GM18519 (cell line): Measurements from ENCODE around the gene ELP1.

ENCODE experiments used
- ATAC-seq: cut with Tn5 transposase; IDR thresholded peaks from one replicate; pipeline ENCODE4 v1.9.1; 2021; ENCODE audit warnings: mild to moderate bottlenecking, moderate library complexity; ENCODE audit not compliant: unreplicated experiment, low FRiP score

Gene ELP1

DNA sequence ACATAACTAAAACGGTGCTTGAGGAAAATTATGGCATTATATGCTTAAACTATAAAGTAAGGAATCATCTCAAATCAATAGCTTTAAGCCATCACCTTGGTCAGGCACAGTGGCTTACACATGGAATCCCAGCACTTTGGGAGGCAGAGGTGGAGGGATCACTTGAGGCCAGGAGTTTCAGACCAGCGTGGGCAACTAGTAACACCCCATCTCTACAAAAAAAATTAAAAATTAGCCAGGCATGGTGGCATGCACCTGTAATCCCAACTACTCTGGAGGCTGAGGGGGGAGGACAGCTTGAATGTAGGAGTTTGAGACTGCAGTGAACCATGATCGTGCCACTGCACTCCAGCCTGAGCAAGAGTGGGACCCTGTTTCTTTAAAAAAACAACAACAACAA, 49.2 kb downstream of the ELP1 start:
- no peak for ATAC-seq

GRCh38 chr9:108883085-108883484, 50.8 kb downstream of the ELP1 start:
- ATAC-seq: no peak

DNA sequence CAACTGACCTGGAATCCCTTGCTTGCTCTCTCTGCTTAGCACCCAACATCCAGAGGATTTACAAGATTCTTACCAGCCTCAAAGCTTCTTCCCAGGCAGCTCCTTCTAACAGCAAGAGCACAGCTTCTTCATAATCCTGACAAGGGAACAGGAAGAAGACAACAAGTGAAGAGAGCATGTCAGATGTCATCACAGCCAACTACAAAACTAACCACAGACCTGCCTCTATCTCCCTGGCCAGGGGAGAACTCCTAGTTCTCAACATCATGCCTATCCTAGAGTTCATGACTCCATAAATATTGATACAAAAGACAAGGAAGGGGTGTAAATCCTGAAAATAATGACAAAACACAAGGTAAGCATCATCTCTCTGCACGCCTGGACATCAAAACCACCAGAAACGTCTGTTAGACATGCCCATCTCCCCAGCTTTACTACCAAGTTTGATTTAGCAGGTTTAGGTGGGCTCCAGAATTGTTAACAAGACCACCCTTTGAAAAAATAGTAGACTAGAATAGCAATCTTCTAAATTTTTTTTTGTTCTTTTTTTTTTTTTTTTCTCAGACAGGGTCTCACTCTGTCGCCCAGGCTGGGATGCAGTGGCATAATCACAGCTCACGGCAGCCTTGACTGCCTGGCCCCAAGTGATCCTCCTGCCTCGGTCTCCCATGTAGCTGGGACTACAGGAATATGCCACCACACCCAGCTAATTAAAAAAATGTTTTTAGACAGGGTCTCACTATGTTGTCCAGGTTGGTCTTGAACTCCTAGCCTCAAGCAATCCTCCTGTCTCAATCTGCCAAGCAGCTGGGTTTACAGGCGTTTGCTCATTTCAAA, 51.7 kb downstream of the ELP1 start:
- ATAC-seq: no peak

GRCh38 chr9:108880738-108881316, 53.1 kb downstream of the ELP1 start:
- ATAC-seq: no peak

DNA sequence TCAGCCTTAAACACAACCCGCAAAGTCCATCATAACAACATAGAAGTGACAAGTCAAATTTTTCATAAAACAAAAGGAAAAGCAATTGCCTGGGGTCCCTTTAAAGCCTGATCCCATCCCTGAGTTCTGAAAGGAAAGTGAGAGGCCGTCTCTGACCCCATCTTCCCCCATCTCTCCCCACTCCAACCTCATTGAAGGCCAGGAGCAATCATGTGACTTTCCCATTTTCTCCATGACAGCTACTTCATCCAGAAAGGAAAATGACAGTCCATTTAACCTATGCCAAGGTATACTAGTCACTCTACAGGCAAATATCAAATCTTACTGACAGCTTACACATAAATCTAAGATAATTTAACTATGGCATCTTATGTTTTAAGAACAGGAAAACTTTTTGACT, 56.4 kb downstream of the ELP1 start:
- ATAC-seq: no peak

GRCh38 chr9:108876425-108876824, 57.5 kb downstream of the ELP1 start:
- no peak for ATAC-seq

GRCh38 chr9:108874058-108874788, 59.7 kb downstream of the ELP1 start:
- no peak for ATAC-seq

DNA sequence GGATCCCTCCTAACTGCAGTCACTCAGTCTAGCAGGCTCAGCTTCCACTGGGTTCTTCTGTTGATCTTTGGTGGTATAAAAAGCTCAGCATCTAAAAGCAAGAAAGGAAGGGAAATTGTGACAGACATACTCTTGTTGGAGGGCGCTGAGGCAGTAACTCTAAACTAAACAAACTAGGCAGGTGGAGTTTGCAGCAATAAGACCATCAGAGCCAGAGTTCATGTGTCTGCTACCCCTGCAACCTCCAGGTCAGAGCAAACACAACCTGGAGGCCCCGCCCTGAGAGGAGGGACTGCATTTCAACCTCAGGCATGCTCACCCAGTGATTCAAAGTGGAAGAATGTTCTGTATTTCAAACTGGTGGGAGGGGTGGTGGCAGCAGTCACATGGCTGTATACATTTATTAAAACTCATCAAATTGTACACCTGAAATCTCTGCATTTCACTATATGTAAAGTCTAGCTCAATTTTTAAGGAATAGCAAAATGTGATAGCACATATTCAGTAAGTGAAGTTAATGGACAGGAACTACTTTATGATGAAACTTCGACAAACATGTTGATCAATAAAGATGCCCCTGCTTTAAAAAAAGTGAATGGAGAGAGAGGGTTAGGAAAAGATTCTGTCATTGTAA, 64.7 kb downstream of the ELP1 start:
- no peak for ATAC-seq

DNA sequence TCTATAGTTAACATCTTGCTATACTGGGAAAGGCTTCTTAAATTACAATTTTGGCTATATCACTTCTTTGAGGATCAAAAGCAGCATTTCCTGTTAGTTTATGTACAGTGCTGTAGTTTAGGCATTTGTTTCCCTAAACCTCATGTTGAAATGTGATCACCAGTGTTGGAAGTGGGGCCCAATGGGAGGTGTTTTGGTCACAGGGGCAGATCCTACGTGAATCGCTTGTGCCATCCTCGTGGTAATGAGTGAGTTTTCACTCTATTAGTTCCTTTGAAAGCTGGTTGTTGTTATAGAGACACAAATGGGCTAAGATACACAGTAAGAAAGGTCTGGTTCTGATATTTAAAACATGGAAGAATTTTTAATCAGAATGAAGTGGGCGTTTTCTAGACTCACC, 66.1 kb downstream of the ELP1 start:
- no peak for ATAC-seq

DNA sequence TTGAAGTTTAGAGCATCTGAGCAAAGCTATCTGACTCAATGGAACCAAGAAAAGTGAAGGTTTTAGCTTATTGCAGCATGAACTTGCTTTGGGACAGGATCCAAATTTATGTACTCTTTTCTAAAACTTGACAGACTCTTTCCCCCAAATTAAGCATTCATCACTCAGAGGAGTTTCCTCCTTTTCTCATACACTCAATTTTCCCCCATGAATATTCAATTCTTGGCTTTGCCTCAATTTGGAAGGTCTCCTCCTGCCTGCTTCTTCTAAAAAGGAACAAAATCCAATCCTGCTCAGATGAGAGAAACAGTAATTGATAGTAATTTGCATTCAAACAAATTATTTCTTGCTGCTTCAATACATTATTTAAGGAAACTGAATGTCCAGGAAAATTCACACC, 66.8 kb downstream of the ELP1 start:
- ATAC-seq: no peak

GRCh38 chr9:108866001-108866420, 67.9 kb downstream of the ELP1 start:
- no peak for ATAC-seq

- no peak for ATAC-seq
Observed at GRCh38 chr9:108865037-108865436, 68.9 kb downstream of the ELP1 start.

DNA sequence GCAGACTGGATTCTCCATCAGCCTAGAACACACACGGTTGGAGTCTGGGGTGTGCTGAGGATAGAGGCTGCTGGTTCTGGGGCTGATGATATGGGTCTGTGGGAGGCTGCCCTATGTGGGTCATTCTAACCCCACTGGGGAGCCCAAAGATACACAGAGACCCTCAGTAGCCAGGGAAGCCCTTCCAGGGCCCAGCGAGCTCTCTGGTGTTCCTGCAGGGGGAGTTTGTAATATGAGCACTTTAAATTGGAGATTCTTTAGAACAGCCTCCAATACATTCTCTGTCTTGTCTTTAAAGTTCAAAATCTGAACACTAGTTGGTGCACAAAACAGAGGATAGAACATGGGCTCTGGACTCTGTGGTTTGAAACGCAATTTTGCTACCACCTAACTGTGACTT, 69.5 kb downstream of the ELP1 start:
- ATAC-seq: no peak

DNA sequence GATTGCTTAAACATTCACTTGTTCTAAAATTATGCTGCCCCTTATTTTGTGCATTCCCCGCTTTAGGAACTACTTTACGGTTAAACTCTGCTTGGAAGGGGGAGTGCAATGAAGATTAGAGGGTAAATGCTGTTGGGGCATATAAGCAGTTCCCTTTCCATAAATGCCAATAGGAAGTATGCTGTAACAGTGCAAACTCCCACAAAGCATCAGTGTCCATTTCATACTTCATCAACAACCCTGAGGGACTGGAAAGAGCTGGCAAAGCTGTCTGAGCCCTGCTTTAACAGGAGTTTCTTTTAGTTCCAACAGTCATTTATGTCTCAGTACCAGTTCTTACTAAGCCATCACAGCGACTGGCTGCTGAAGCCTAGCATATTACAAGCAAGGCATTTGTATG, 70.0 kb downstream of the ELP1 start:
- ATAC-seq: no peak

GRCh38 chr9:108861997-108862396, 71.9 kb downstream of the ELP1 start, which contains the start of gene ACTL7A:
Gene ACTL7A, plus strand, starts transcription at chr9:108862266. Its CDS starts 57 bp downstream, at chr9:108862323.
- no peak for ATAC-seq

DNA sequence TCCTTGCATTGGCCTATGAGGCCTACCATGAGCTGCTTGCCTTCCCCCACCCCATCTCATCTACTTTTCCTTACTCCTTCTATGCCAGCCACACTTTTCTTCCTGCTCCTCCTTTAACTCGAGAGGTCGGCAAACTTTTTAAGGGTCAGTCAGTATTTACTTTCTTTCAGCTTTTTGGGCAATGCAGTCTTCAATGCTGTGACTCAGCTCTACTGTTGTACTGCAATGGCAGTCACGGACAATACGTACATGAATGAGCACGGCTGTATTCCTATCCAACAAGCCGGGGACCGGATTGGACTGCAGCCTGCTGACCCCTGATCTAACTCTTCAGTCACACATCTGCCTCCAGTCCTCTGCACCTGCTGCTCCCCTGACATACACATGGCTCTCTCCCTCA, 72.5 kb downstream of the ELP1 start:
- no peak for ATAC-seq

DNA sequence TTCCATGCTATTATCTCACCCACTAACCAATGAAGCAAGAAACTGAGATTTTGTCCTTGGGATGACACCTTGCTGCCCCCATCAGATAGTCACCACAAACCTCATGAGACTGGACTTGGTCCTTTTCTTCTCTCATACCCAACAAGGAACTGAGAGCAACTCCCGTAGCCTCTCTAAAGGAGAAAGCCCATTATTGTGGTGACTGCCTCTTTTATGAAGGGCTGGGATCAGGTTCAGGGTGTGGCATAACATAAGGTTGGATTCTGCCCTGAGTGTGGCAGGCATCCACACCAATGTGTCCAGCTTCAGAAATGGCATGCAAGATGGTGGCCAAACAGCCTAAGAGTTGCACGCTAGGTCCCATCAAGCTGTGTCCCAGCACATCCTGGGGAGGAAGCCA, 73.2 kb downstream of the ELP1 start:
- ATAC-seq: no peak

DNA sequence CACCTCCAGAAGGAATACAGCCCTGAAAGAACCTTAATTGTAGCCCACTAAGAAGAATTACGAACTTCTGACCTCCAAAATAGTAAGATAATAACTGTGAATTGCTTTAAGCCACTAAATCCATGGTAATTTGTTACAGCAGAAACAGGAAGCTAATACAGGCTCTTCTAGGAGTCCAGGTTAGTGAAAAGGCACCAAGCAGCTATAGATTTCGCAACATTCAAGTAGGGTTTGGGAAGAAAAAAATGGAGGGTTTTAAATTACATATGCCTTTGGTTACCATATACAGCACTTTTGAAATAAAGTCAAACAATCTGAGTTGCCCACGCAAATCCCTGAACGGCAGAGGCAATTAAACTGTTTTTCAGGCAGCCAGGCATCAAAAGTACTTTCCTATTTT, 73.6 kb downstream of the ELP1 start:
- no peak for ATAC-seq

DNA sequence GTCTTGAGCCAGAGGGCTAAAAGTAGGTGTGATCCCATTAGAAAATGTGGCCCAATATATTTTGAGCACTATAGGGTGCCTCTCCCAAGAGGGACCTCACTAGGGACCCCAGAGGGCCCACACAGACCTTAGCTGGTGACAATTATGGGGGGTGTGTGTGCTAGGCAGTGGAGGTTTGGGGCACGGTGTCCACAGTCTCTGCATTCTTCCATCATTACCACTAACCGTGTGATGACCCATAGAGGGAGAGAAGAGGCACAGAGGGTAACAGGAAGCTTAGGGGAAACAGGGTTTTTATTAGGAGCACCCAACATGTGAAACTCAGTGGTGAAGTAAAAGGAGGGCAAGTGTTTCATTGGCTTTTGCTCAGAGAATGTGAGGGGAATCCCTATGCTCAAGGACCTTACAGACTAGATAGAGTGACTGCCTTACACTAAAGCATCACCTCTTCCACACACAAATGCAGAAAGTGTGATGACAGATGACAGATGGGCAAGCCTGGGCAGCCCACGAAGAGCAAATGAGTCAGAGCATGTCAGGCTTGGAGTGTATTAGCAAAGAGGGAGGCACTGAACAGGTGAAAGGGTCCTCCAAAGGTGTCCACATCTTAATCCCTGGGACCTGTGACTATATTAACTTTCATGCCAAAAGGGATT, 74.3 kb downstream of the ELP1 start:
- peak; percentile 63 for ATAC-seq

DNA sequence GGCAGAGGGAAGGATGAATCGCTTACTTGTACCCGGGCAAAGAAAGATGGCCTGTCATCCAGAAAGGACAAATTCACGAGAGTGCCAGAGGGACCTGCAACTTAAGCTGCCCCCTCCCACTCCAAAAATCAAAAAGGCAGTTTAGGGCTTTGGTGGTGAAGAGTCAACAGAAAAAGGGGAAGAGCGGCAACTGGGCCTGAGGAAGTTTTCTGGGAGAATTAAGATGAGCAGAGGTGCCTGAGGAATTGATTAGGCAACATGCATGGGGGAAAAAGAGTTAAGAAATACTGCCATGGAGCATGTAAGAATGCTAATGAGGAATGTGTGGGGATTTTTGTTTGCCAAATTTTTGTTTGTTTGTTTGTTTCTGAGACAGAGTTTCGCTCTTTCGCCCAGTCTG, 76.4 kb downstream of the ELP1 start:
- no peak for ATAC-seq

GRCh38 chr9:108855888-108856287, 78.0 kb downstream of the ELP1 start, which contains the start of gene ACTL7B:
Gene ACTL7B, minus strand, starts transcription at chr9:108855986. Its CDS starts 56 bp downstream, at chr9:108855930.
- no peak for ATAC-seq
